Right renal cortex interstitium (tissue), 3 donors: ENCODE results near the gene AAMP. TPM values are rescaled to one million over a fixed set of nuclear protein-coding genes. Genes with fewer than 3 reads are reported as not detected.
"Not testable (repeated sequence)": the region's sequence is repeated elsewhere in the genome, so short reads cannot be mapped to it uniquely, and the experiment has no call there.

Source experiments
- DNase-seq, 3 donors: peaks; one replicate each; pipeline ENCODE4 v3.0.0-alpha.2; 2013; ENCODE audit warnings: low read depth in 3 of 3, low spot score in 2 of 3
- polyA plus RNA-seq, 3 donors: library from polyadenylated mRNA; unstranded; fragments of 120-200 nt; gene quantifications; one replicate each; pipeline ENCODE4 v1.2.1, GENCODE V29; 2013; ENCODE audit not compliant: insufficient read length in 3 of 3

The AAMP gene
- polyA plus RNA-seq, 3 donors: 124 to 147 (median 128) TPM

GRCh38 chr2:218276986-218277755, 7.2 kb upstream of the AAMP start:
- DNase-seq: no peak

GRCh38 chr2:218275371-218276072, 5.6 kb upstream of the AAMP start:
- DNase-seq: no peak

GRCh38 chr2:218274586-218274985, 4.6 kb upstream of the AAMP start:
- DNase-seq: no peak

- no peak for DNase-seq
These were observed 3.9 kb upstream of the AAMP start for GRCh38 chr2:218273908-218274249.

- not testable (repeated sequence) for DNase-seq
These were observed 3.4 kb upstream of the AAMP start for GRCh38 chr2:218273214-218273907.

GRCh38 chr2:218272531-218273212, 2.7 kb upstream of the AAMP start:
- peak in 1 of 3 donors; percentile 62 for DNase-seq

GRCh38 chr2:218271865-218272530, 2.1 kb upstream of the AAMP start:
- no peak for DNase-seq

GRCh38 chr2:218271487-218271797, 1.5 kb upstream of the AAMP start:
- no peak for DNase-seq

GRCh38 chr2:218270721-218271486, 967 bp upstream of the AAMP start:
- no peak for DNase-seq

- no peak for DNase-seq
These were observed 2.7 kb downstream of the AAMP start for GRCh38 chr2:218267259-218267658.

GRCh38 chr2:218266316-218266979, 3.5 kb downstream of the AAMP start:
- DNase-seq: no peak

- DNase-seq: no peak
These were observed 4.3 kb downstream of the AAMP start for GRCh38 chr2:218265626-218266025.

- DNase-seq: no peak
These were observed 5.0 kb downstream of the AAMP start for GRCh38 chr2:218264773-218265561.

- no peak for DNase-seq
These were observed 5.9 kb downstream of the AAMP start for GRCh38 chr2:218263817-218264641.

GRCh38 chr2:218262631-218263586, 7.0 kb downstream of the AAMP start:
- no peak for DNase-seq

- DNase-seq: no peak
These were observed 7.7 kb downstream of the AAMP start for GRCh38 chr2:218262237-218262600.
